ENCODE measurements around the gene GRIP2. TPM values are rescaled to one million over a fixed set of nuclear protein-coding genes. Genes with fewer than 3 reads are reported as not detected.
A peak's percentile ranks its signal among the peaks of the same experiment; 100 is the strongest.

GRIP2 gene
- total RNA-seq, 1 donor from 2014 or later: 0.52 TPM

- ATAC-seq (no peak), DNase-seq (no peak)
- H3K36me3 ChIP-seq: no peaks in the 10 kb centered on the region
- no peaks in the 10 kb centered on the region for H3K27me3 ChIP-seq
- no peaks in the 10 kb centered on the region for H3K4me1 ChIP-seq
- H3K4me3 ChIP-seq: no peak overlapping the region
- no peaks in the 10 kb centered on the region for H3K9me3 ChIP-seq
- no peak overlapping the region for H3K27ac ChIP-seq
- TF ChIP-seq, protein P1, sequence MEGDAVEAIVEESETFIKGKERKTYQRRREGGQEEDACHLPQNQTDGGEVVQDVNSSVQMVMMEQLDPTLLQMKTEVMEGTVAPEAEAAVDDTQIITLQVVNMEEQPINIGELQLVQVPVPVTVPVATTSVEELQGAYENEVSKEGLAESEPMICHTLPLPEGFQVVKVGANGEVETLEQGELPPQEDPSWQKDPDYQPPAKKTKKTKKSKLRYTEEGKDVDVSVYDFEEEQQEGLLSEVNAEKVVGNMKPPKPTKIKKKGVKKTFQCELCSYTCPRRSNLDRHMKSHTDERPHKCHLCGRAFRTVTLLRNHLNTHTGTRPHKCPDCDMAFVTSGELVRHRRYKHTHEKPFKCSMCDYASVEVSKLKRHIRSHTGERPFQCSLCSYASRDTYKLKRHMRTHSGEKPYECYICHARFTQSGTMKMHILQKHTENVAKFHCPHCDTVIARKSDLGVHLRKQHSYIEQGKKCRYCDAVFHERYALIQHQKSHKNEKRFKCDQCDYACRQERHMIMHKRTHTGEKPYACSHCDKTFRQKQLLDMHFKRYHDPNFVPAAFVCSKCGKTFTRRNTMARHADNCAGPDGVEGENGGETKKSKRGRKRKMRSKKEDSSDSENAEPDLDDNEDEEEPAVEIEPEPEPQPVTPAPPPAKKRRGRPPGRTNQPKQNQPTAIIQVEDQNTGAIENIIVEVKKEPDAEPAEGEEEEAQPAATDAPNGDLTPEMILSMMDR (IDR thresholded peaks at IDR 0.05): no peak
- intact Hi-C loops (cut with DNase I): no loop called here
These were observed 30.7 kb upstream of the GRIP2 start for GRCh38 chr3:14570864-14571263.

DNA sequence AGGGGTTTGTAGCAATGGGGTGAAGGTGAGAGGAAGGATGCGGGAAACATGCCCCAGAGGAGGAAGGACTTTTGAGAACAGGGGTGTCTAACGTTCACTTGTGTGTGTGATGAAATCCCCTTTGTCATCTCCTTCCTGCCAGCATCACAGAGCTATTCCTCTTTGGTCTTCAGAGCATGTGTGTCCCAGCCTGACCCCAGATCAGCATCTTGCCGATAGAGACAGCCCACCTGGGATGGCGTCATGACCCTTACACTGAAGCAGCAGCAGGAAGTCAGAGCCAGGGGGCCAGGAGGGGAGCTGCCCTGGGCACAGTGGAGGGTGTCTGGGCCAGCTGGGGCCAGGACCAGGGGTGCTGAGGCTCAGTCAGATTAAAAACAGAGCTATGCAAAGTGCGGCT, 29.9 kb upstream of the GRIP2 start:
- TF ChIP-seq, protein P1 (IDR thresholded peaks at IDR 0.05): no peak
- ATAC-seq: peak; percentile 4
- H3K9me3 ChIP-seq: no peaks in the 10 kb centered on the region
- H3K4me3 ChIP-seq: no peak overlapping the region
- H3K36me3 ChIP-seq: no peaks in the 10 kb centered on the region
- H3K4me1 ChIP-seq: no peaks in the 10 kb centered on the region
- no peaks in the 10 kb centered on the region for H3K27me3 ChIP-seq
- intact Hi-C loops (cut with DNase I): no loop called here
- no peak for DNase-seq
- H3K27ac ChIP-seq: no peak overlapping the region

DNA sequence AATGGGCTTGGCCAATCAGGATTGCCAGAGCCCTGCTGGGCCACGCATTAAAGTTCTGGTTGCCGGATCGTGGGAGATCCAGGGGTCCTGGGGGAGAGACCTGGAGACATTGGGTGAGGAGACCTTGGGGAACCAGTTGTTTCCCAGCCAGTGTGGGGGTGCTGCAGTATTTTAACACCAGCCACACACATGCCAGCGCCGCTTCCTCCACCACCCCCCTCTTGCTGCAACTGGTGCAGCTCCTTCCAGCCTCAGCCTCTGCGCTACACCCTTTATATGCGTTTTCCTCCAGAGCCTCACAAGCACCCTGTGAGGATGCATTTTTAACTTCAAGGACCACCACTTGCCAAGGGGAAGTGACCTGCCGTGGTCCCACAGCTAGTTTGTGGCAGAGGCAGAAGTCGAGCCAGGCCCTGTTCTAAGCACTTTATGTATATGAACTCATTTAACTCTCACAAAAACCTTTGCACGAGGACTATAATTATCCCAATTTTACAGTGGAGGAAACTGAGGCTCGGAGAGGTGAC, 29.4 kb upstream of the GRIP2 start:
- no peaks in the 10 kb centered on the region for H3K4me1 ChIP-seq
- ATAC-seq (no peak), DNase-seq (no peak)
- H3K9me3 ChIP-seq: no peaks in the 10 kb centered on the region
- no peaks in the 10 kb centered on the region for H3K27me3 ChIP-seq
- intact Hi-C loops (cut with DNase I): no loop called here
- TF ChIP-seq, protein P1 (IDR thresholded peaks at IDR 0.05): no peak
- no peak overlapping the region for H3K4me3 ChIP-seq
- H3K36me3 ChIP-seq: no peaks in the 10 kb centered on the region
- H3K27ac ChIP-seq: no peak overlapping the region

DNA sequence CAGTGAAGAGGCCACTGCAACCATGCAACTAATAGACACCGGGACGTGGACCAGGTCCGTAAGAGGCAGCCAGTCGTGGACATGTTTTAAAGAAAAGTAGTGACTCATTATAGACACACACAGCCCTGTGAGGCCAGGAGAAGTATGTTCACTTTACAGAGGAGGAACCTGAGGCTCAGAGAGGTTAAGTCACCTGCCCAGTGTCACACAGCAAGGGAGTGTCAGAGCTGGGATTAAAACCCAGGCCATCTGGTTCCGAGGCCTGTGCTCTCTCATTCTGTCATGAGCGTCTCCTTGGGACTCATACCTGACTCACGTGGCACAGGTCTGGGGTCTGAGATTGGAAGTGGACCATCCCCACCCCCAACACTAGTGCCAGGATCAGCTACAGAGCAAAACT, 28.1 kb upstream of the GRIP2 start:
- TF ChIP-seq, protein P1 (IDR thresholded peaks at IDR 0.05): no peak
- no peak overlapping the region for H3K4me3 ChIP-seq
- no peak for ATAC-seq
- no peak overlapping the region for H3K27ac ChIP-seq
- H3K36me3 ChIP-seq: no peaks in the 10 kb centered on the region
- no peaks in the 10 kb centered on the region for H3K27me3 ChIP-seq
- H3K9me3 ChIP-seq: no peaks in the 10 kb centered on the region
- no peaks in the 10 kb centered on the region for H3K4me1 ChIP-seq
- intact Hi-C loops (cut with DNase I): no loop called here
- no peak for DNase-seq

- Histone ChIP-seq H3K36me3 (no peaks in the 10 kb centered on the region), H3K27ac (no peak overlapping the region), H3K4me1 (no peaks in the 10 kb centered on the region), H3K27me3 (peaks cover 11% of the 10 kb centered on the region), H3K4me3 (no peak overlapping the region), H3K9me3 (no peaks in the 10 kb centered on the region)
- ATAC-seq (no peak), DNase-seq (no peak)
- TF ChIP-seq, protein P1 (IDR thresholded peaks at IDR 0.05): no peak
- intact Hi-C loops (cut with DNase I): no loop called here
These were observed 26.7 kb upstream of the GRIP2 start for GRCh38 chr3:14566812-14567211.
